Smooth muscle cell (in vitro differentiated cells): Measurements from ENCODE around the gene TCERG1L. TPM values are rescaled to one million over a fixed set of nuclear protein-coding genes. Genes with fewer than 3 reads are reported as not detected.

Source experiments
- DNase-seq: peaks from one replicate; lab custom pipeline; 2025; ENCODE audit not compliant: unreplicated experiment; lab: John Stamatoyannopoulos, UW
- H2AFZ ChIP-seq: fragments of 200-600 bp; sonication (generic); 2 replicates; pipeline ENCODE4 v1.6.0; 2016; ENCODE audit warnings: antibody characterized with exemption, low read depth, mild to moderate bottlenecking
- H3F3A ChIP-seq: fragments of 200-600 bp; sonication (generic); 2 replicates; pipeline ENCODE4 v1.6.0; 2017; ENCODE audit warnings: antibody characterized with exemption, low read depth
- H3K27ac ChIP-seq: fragments of 200-600 bp; sonication (generic); 2 replicates; pipeline ENCODE4 v1.5.1; 2016; ENCODE audit warnings: low read depth, mild to moderate bottlenecking
- H3K27me3 ChIP-seq: fragments of 200-600 bp; sonication (generic); 2 replicates; pipeline ENCODE4 v1.6.1; 2016; ENCODE audit warnings: low read depth, mild to moderate bottlenecking
- H3K36me3 ChIP-seq: fragments of 200-600 bp; sonication (generic); 2 replicates; pipeline ENCODE4 v1.5.1; 2016; ENCODE audit warnings: low read depth
- H3K4me1 ChIP-seq: fragments of 200-600 bp; sonication (generic); 2 replicates; pipeline ENCODE4 v1.5.1; 2016; ENCODE audit warnings: low read depth
- H3K4me2 ChIP-seq: fragments of 200-600 bp; sonication (generic); 2 replicates; pipeline ENCODE4 v1.6.0; 2016; ENCODE audit warnings: mild to moderate bottlenecking
- H3K4me3 ChIP-seq: fragments of 200-600 bp; sonication (generic); 2 replicates; pipeline ENCODE4 v1.5.1; 2016; ENCODE audit warnings: mild to moderate bottlenecking
- H3K79me2 ChIP-seq: fragments of 200-600 bp; sonication (generic); 2 replicates; pipeline ENCODE4 v1.6.0; 2016; ENCODE audit warnings: low read depth, mild to moderate bottlenecking
- H3K9ac ChIP-seq: fragments of 200-600 bp; sonication (generic); 2 replicates; pipeline ENCODE4 v1.6.0; 2016; ENCODE audit warnings: low read depth
- H3K9me3 ChIP-seq: fragments of 200-600 bp; sonication (generic); replicated peaks from 2 replicates; pipeline ENCODE4 v1.5.1; 2016; ENCODE audit warnings: low read depth
- H4K20me1 ChIP-seq: fragments of 200-600 bp; sonication (generic); 2 replicates; pipeline ENCODE4 v1.6.0; 2016; ENCODE audit warnings: low read depth
- CTCF ChIP-seq: fragments of 200-600 bp; sonication (generic); IDR thresholded peaks from 2 replicates; pipeline ENCODE4 v1.5.1; 2017; ENCODE audit warnings: borderline replicate concordance, mild to moderate bottlenecking, antibody characterized with exemption; ENCODE audit not compliant: insufficient read depth, poor library complexity, severe bottlenecking
- WGBS: methylation state at CpG from one replicate; pipeline ENCODE4 v1.1.7; 2016; ENCODE audit warnings: low lambda C conversion rate; 5-methylcytosine and 5-hydroxymethylcytosine counted together
- polyA plus RNA-seq: library from polyadenylated mRNA; unstranded; fragments of >200 nt; fragmentation: Nextera tagmentation; extraction: Ambion mirVana; gene quantifications from 2 replicates; pipeline ENCODE4 v1.2.1, GENCODE V29; 2016
- total RNA-seq: library from RNA; depleted of rRNA; stranded (reverse); fragments of >200 nt; gene quantifications from 2 replicates; pipeline ENCODE4 v1.2.3, GENCODE V29; 2014

TCERG1L gene
- total and polyA plus RNA-seq, 2 experiments from 2014 or later: not detected

GRCh38 chr10:131165092-131165491, 146.4 kb downstream of the TCERG1L start:
- H3K27ac ChIP-seq: no peak overlapping the region
- TF ChIP-seq CTCF: no peak
- no peak overlapping the region for H3K4me3 ChIP-seq
- no peaks in the 10 kb centered on the region for H3K27me3 ChIP-seq
- no peaks in the 10 kb centered on the region for H4K20me1 ChIP-seq
- H3K4me2 ChIP-seq: no peak overlapping the region
- H3K4me1 ChIP-seq: no peaks in the 10 kb centered on the region
- no peaks in the 10 kb centered on the region for H3F3A ChIP-seq
- WGBS: 94% methylated on average over 7 of the region's 7 CpGs
- H2AFZ ChIP-seq: no peak overlapping the region
- H3K79me2 ChIP-seq: no peaks in the 10 kb centered on the region
- no peaks in the 10 kb centered on the region for H3K9me3 ChIP-seq
- H3K9ac ChIP-seq: no peak overlapping the region
- DNase-seq: no peak
- no peaks in the 10 kb centered on the region for H3K36me3 ChIP-seq

GRCh38 chr10:131162866-131163843, 148.4 kb downstream of the TCERG1L start:
- no peak overlapping the region for H3K27ac ChIP-seq
- no peaks in the 10 kb centered on the region for H3K36me3 ChIP-seq
- 82% methylated on average over 15 of the region's 15 CpGs for WGBS
- H3K79me2 ChIP-seq: no peaks in the 10 kb centered on the region
- H3K9ac ChIP-seq: no peak overlapping the region
- no peak for TF ChIP-seq CTCF
- H3K27me3 ChIP-seq: no peaks in the 10 kb centered on the region
- no peaks in the 10 kb centered on the region for H3K4me1 ChIP-seq
- no peaks in the 10 kb centered on the region for H3K9me3 ChIP-seq
- H3F3A ChIP-seq: no peaks in the 10 kb centered on the region
- no peaks in the 10 kb centered on the region for H4K20me1 ChIP-seq
- H3K4me2 ChIP-seq: no peak overlapping the region
- DNase-seq: no peak
- no peak overlapping the region for H2AFZ ChIP-seq
- no peak overlapping the region for H3K4me3 ChIP-seq

GRCh38 chr10:131162211-131162610, 149.3 kb downstream of the TCERG1L start:
- Histone ChIP-seq H3K9ac (no peak overlapping the region), H3F3A (no peaks in the 10 kb centered on the region), H3K4me3 (no peak overlapping the region), H3K79me2 (no peaks in the 10 kb centered on the region), H3K4me2 (no peak overlapping the region), H3K36me3 (no peaks in the 10 kb centered on the region), H2AFZ (no peak overlapping the region), H3K27me3 (no peaks in the 10 kb centered on the region), H3K4me1 (no peaks in the 10 kb centered on the region), H4K20me1 (no peaks in the 10 kb centered on the region), H3K27ac (no peak overlapping the region), H3K9me3 (no peaks in the 10 kb centered on the region)
- WGBS: 80% methylated on average over 6 of the region's 6 CpGs
- no peak for TF ChIP-seq CTCF
- no peak for DNase-seq
